Transverse colon (tissue), 3 donors: ENCODE data around the gene SGO1.
"Not testable (repeated sequence)": the region's sequence is repeated elsewhere in the genome, so short reads cannot be mapped to it uniquely, and the experiment has no call there.

Experiments used
- POLR2A ChIP-seq: fragments of 450-650 bp; IDR thresholded peaks from one replicate; pipeline ENCODE4 v1.6.1; 2016; ENCODE audit warnings: antibody characterized with exemption, mild to moderate bottlenecking, moderate library complexity
- POLR2AphosphoS5 ChIP-seq, 3 donors: sonication (generic); formaldehyde crosslinking; IDR thresholded peaks; one replicate each; pipeline ENCODE4 v1.6.1; 2016; ENCODE audit warnings: antibody characterized with exemption in 3 of 3

DNA sequence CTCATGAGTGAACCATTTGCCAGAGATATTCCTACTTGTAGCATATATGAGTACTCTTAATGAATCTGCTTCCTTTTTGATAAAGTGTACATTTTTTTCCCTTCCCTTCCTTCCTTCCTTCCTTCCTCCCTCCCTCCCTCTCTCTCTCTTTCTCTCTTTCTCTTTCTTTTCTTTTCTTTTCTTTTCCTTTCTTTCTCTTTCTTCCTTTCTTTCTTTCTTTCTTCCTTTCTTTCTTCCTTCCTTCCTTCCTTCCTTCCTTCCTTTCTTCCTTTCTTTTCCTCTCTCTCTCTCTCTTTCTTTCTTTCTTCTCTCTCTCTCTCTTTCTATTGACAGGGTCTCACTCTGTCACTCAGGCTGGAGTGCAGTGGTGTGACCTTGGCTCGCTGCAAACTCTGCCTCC lies 27.5 kb upstream of the SGO1 start:
- TF ChIP-seq POLR2A; POLR2AphosphoS5 (IDR thresholded peaks at IDR 0.05): not testable (repeated sequence)
